Gastrocnemius medialis (tissue), 4 donors: ENCODE data around the gene SELENOS. TPM values are rescaled to one million over a fixed set of nuclear protein-coding genes. Genes with fewer than 3 reads are reported as not detected.

ENCODE experiments used
- total RNA-seq, 4 donors: library from RNA; depleted of rRNA; stranded (reverse); fragments of >200 nt; gene quantifications; one replicate each; pipeline versions ENCODE4 v1.1.0 to v1.2.3, GENCODE V29; 2016

The SELENOS gene
- total RNA-seq, 4 donors from 2014 or later: 74.9 to 106 (median 89.1) TPM

Other genes with a start within 250 kb of the SELENOS start
- 1 to 10 TPM; 4.6 to 8.3 (median 7.1) TPM for gene CHSY1, start 25.4 kb downstream of the SELENOS start, total RNA-seq
- gene SNRPA1, start 17.8 kb upstream of the SELENOS start, total RNA-seq: 10 to 100 TPM; 19.6 to 59.1 (median 26.2) TPM
- 10 to 100 TPM; 12.8 to 46.0 (median 23.6) TPM for gene PCSK6, start 212.2 kb upstream of the SELENOS start, total RNA-seq